DMS53 treated with DMSO at 0.1 percent for 48 hours (cell line): ENCODE measurements around the gene ELFN1.

ENCODE experiments used
- DNase-seq: peaks from one replicate; lab custom pipeline; 2025; ENCODE audit not compliant: unreplicated experiment; lab: John Stamatoyannopoulos, UW

Gene ELFN1

GRCh38 chr7:1669954-1670893 is at the start of gene ELFN1:
Gene ELFN1, plus strand, starts transcription at chr7:1670277. Its CDS starts 74,320 bp downstream, at chr7:1744597.
- no peak for DNase-seq

- DNase-seq, result no peak
Observed at GRCh38 chr7:1620835-1621234, 49.2 kb upstream of the ELFN1 start.

- no peak for DNase-seq
Observed at GRCh38 chr7:1621718-1622117, 48.4 kb upstream of the ELFN1 start.

- no peak for DNase-seq
Observed at GRCh38 chr7:1622441-1622840, 47.6 kb upstream of the ELFN1 start.

- DNase-seq, result no peak
Observed at GRCh38 chr7:1623810-1624209, 46.3 kb upstream of the ELFN1 start.

- DNase-seq, result no peak
Observed at GRCh38 chr7:1624999-1625927, 44.8 kb upstream of the ELFN1 start.

GRCh38 chr7:1626769-1627168 is 43.3 kb upstream of the ELFN1 start:
- no peak for DNase-seq

GRCh38 chr7:1630700-1631336 is 39.3 kb upstream of the ELFN1 start:
- DNase-seq, result no peak

GRCh38 chr7:1631678-1632077 is 38.4 kb upstream of the ELFN1 start:
- DNase-seq, result no peak

GRCh38 chr7:1632506-1632905 is 37.6 kb upstream of the ELFN1 start:
- no peak for DNase-seq

- DNase-seq, result no peak
Observed at GRCh38 chr7:1632916-1633785, 36.9 kb upstream of the ELFN1 start.

- no peak for DNase-seq
Observed at GRCh38 chr7:1635401-1635800, 34.7 kb upstream of the ELFN1 start.

- DNase-seq, result no peak
Observed at GRCh38 chr7:1637155-1637554, 32.9 kb upstream of the ELFN1 start.

GRCh38 chr7:1638215-1638661 is 31.8 kb upstream of the ELFN1 start:
- no peak for DNase-seq

GRCh38 chr7:1639071-1639470 is 31.0 kb upstream of the ELFN1 start:
- no peak for DNase-seq

- no peak for DNase-seq
Observed at GRCh38 chr7:1639532-1640175, 30.4 kb upstream of the ELFN1 start.

- DNase-seq, result no peak
Observed at GRCh38 chr7:1640376-1641172, 29.5 kb upstream of the ELFN1 start.

- DNase-seq, result no peak
Observed at GRCh38 chr7:1641173-1641572, 28.9 kb upstream of the ELFN1 start.
